WI38 (cell line): ENCODE data around the gene MS4A18.

Experiments used
- H3K4me3 ChIP-seq: 2 replicates; pipeline ENCODE4 v1.5.1; 2011; ENCODE audit warnings: low read depth, mild to moderate bottlenecking, control low read depth, low read length
- CTCF ChIP-seq: IDR thresholded peaks from 2 replicates; pipeline ENCODE4 v1.5.1; 2012; ENCODE audit warnings: low read depth, mild to moderate bottlenecking, control low read depth, low read length

MS4A18 gene

GRCh38 chr11:60785806-60786361, 61.4 kb downstream of the MS4A18 start:
- no peak overlapping the region for H3K4me3 ChIP-seq
- no peak for TF ChIP-seq CTCF

- no peak for TF ChIP-seq CTCF
- no peak overlapping the region for H3K4me3 ChIP-seq
These were observed 62.5 kb downstream of the MS4A18 start for GRCh38 chr11:60786811-60787567.

DNA sequence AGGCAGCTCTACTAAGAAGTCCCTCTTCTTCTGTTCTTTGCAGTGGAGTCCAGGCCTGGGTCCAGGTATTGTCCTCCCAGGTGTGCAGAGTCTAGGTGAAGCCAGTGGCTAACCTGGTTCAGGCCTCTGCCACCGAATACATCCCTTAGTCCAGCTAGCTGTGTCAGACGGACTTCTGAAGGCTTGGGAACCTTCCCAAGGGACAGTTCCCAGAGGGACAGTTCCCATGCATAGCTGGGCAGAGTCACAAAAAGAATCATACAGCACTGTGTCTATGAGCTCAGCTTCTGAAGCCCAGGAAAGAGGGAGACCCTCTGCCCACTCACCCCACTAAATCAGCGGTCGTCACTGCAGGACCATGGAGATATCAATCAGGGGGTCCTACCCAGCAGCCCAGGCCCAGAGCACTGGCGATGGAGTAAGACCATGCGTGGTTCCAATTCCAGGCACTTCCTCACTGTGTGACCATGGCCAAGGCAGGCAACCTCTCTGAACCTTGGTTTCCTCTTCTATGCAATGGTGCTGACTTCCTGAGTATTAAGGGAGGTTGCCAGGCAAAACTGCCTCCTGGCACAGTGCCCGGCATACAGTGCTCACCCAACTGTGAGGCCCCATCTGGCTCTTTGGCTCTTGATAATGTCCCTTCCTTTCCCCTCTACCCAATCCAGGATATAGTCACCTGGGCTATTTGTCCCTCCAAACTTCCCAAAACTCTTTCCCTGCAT, 64.0 kb downstream of the MS4A18 start:
- TF ChIP-seq CTCF, result no peak
- no peak overlapping the region for H3K4me3 ChIP-seq

- no peak overlapping the region for H3K4me3 ChIP-seq
- TF ChIP-seq CTCF, result no peak
These were observed 66.2 kb downstream of the MS4A18 start for GRCh38 chr11:60790726-60791125.

GRCh38 chr11:60791153-60791933, 66.8 kb downstream of the MS4A18 start:
- no peak for TF ChIP-seq CTCF

GRCh38 chr11:60792521-60792920, 68.0 kb downstream of the MS4A18 start:
- no peak for TF ChIP-seq CTCF
- H3K4me3 ChIP-seq, result no peak overlapping the region

More at GRCh38 chr11:60791153-60791933, 66.8 kb downstream of the MS4A18 start:
- no peak overlapping the region for H3K4me3 ChIP-seq
